HG02852 (cell line): ENCODE measurements around the gene LRRC4C.

Experiments used
- ATAC-seq: cut with Tn5 transposase; IDR thresholded peaks from one replicate; pipeline ENCODE4 v1.9.1; 2021; ENCODE audit warnings: mild to moderate bottlenecking, moderate library complexity; ENCODE audit not compliant: unreplicated experiment

Gene LRRC4C

GRCh38 chr11:41419901-41420300, 39.6 kb downstream of the LRRC4C start:
- ATAC-seq, result no peak

DNA sequence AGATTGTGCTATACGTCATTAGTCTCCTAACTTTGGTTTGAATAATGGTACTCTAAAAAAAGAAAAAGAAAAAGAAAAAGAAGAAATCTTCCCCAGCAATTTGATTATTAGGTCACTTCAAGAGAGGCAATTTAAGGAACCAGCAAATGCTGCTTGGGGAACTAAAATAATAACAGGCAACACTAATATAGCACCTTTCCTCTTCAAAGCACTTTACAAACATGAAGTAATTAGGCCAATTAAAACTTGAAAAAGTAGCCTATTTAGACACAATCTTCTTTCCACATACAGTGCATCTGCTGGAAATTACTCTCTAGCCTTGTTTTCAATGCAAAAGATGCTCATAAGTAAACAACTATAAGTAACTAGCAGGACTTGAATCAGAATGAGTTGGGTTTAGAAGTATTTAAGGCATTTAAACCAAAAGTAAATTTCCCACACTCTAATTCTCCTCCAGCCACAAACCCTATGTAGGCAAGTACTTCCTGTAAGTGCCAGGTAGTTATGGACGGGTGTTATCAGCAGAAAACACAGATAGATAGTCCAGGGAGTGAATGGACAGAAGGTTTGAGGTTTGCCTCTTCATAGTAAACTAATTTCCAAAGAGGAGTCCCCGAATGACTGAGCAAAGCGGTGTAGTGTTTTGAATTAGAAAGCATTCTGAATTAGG, 44.5 kb downstream of the LRRC4C start:
- ATAC-seq, result no peak

- peak; percentile 94 for ATAC-seq
Observed at GRCh38 chr11:41413843-41414242, 45.6 kb downstream of the LRRC4C start.

- ATAC-seq, result no peak
Observed at GRCh38 chr11:41405812-41406211, 53.6 kb downstream of the LRRC4C start.

- ATAC-seq, result no peak
Observed at GRCh38 chr11:41404109-41404508, 55.3 kb downstream of the LRRC4C start.

GRCh38 chr11:41403458-41403857, 56.0 kb downstream of the LRRC4C start:
- no peak for ATAC-seq

GRCh38 chr11:41400819-41401382, 58.6 kb downstream of the LRRC4C start:
- ATAC-seq, result no peak

DNA sequence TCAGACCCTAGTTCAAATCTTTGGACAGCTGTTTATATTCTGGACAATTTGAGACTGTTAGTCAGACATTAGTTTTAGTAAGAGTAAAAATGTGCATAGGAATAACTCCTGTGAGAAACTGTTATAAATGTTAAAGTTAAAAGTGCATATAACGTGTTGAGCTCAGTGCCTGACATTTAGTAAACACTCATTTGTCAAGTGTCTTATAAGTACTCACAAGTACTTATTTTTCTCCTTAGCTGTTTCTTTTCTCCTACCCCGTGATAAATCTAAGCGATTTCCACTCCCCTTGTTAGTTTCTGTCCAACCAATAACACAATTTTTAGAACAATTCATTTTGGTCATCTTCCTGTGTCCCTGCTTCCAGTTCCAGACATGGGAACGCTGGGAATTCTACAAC, 59.3 kb downstream of the LRRC4C start:
- ATAC-seq, result no peak

- ATAC-seq, result no peak
Observed at GRCh38 chr11:41399323-41399722, 60.1 kb downstream of the LRRC4C start.

DNA sequence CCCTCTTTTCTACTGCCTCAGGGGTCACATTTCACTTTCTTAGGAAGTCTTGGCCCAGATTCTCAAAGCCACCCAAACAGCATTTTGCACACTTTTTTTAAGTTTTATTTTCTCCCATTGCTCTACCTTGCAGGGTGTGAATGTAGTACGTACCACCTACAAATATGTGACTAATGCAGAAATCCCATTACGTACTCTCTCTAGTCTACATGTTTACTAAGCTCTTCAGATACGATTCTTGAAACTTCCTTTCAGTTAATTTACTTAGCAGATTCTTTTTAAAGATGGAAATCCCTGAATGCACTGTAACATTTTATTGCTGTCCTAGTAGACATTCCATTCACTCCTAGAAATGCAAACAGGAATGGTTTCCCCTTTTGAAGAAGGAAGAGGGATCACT, 61.3 kb downstream of the LRRC4C start:
- ATAC-seq, result no peak

DNA sequence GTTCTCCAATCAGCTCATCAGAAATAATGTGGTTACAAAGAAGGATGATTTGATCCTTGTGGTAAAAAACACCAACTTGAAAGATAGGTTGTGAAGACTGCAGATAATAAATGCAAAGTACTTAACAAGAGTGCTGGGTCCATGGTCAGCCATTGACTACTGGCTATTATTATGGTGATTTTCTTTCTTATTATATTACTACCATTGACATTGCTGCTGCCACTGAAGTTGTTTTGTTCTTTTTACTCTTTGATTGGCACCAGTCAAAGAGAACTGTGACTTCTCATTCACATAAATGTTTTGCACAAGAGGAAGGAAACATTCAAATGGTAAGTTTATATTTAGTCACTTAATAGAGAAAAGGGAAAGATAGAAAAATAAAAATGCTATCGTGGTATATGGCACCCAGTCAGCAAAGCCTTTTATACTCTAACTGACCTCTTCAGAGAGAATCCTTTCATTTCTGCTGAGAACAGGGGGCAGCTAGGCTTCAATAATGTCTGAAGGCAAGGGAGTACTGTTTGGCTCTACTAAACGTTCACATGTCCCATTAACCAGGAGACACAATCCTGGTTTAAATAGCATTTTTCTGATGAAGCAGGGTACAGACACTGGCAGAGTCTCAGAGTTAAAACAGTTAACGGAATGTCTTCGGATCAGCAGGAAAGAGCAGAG, 64.8 kb downstream of the LRRC4C start:
- no peak for ATAC-seq

- no peak for ATAC-seq
Observed at GRCh38 chr11:41392596-41392995, 66.9 kb downstream of the LRRC4C start.

DNA sequence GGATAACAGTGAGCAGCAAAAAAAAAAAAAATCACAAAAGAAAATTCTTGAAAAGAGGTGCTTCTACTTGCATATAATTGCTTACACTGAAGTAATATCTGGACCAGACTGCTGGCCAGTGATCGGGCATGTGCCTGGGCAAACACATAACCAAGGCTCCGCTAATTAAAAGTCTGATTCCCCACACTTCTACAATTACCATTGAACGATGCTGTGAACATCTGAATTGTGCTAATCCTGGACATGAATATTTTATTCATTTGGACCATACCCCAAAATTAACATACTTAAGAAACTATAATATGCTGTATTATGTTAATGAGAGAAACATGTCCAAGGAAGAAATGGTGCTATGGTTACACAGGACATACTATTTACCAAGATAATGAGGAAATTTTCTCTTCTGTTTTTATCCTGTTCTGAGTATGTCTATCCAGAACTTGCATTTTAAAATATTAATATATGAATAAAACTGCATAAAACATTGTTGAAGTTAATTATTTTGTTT, 69.8 kb downstream of the LRRC4C start:
- ATAC-seq, result no peak

DNA sequence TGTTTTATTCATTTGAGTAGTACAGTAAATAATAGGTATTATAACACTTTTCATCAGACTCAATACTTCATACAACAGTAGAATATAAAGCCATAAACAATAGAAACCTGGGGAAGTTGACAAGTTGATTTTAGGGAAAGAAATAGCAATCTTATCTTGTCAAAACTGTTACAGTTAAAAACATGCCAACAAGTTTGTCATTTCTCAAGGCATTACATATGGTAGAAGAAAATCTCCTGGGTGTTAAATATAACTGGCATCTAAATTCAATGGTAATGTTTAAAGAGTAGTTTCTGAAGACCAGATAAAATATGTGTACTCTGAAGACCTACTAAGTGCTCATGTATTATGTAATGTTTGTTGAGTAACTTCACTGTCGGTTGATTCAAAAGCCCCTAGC, 75.1 kb downstream of the LRRC4C start:
- ATAC-seq, result no peak

DNA sequence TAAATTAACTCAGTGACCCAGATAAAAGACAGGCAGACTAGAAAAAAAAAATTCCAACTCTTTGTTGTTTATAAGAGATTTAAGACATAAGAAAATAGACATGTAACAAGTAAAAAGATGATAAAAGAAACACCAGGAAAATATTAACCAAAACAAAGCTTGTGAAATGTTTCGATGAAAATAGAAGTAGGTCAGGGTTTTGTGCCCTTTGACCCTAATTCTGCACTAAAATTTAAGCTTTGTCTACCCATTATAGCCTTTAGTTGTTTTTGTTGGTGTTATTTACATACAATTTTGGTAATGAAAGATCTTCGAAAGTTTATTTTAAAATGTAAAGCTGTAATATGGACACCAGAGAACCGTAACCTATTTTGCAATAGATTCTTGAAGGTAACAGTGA, 75.7 kb downstream of the LRRC4C start:
- no peak for ATAC-seq

DNA sequence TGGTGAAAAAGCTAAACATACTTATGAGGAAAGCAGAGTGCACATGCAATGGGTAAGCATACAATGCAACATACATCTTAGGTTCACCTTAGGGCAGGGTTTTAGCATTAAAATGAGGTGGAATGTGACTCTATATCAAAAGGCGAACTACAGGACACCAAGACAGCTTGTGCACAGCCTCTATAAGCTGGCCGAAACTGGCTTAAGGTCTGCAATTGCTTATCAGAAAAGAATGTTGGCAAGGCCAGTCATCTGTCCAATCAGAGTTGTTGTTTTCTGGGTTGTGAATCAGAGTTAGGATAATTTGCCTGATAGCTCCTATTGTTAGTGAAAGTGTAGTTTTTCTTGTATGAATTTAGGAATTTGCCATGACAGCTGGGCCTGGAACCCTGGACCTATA, 76.5 kb downstream of the LRRC4C start:
- ATAC-seq, result no peak

GRCh38 chr11:41379084-41379483, 80.4 kb downstream of the LRRC4C start:
- ATAC-seq, result no peak

- ATAC-seq, result no peak
Observed at GRCh38 chr11:41377709-41378394, 81.6 kb downstream of the LRRC4C start.

DNA sequence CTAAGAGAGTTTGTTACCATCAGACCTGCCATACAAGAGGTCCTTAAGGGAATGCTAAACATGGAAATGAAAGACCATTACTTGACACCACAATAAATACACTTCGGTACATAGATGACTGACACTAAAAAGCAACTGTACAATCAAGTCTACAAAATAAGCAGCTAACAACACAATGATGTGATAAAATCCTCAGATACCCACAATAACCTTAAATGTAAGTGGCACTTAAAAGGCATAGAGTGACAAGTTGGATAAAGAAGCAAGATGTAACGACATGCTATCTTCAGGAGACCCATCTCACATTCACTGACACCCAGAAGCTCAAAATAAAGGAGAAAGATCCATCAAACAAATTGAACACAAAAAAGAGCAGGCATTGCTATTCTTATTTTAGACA, 107.6 kb downstream of the LRRC4C start:
- ATAC-seq, result no peak

GRCh38 chr11:41346042-41346441, 113.4 kb downstream of the LRRC4C start:
- no peak for ATAC-seq

- ATAC-seq, result no peak
Observed at GRCh38 chr11:41334007-41334933, 125.2 kb downstream of the LRRC4C start.
